Measurements from ENCODE around the gene SOCS1. TPM values are rescaled to one million over a fixed set of nuclear protein-coding genes. Genes with fewer than 3 reads are reported as not detected.

The SOCS1 gene
- total and polyA plus RNA-seq, 4 donors, result 13.8 to 39.7 (median 23.6) TPM

GRCh38 chr16:11270602-11271162 lies 14.7 kb upstream of the SOCS1 start:
- DNase-seq (no peak), ATAC-seq (ENCODE audit: insufficient read depth, low FRiP score) (no peak)
- Histone ChIP-seq H3K27ac (ENCODE audit: low read depth in 1 of 2, low read length in 1 of 2) (no peak overlapping the region), H3K4me1 (ENCODE audit: control insufficient read depth in 5 of 5, insufficient read depth in 5 of 5, low read length in 5 of 5) (peaks cover 0 to 15% (median 0%) of the 10 kb centered on the region in 5 donors), H3K4me3 (no peak overlapping the region), H3K9me3 (ENCODE audit: control insufficient read depth in 4 of 4, insufficient read depth in 3 of 4, low read length in 3 of 4) (no peaks in the 10 kb centered on the region), H3K27me3 (ENCODE audit: control insufficient read depth in 3 of 3, insufficient read depth in 3 of 3, low read length in 2 of 3) (no peaks in the 10 kb centered on the region), H3K36me3 (ENCODE audit: control insufficient read depth in 4 of 4, insufficient read depth in 4 of 4, low read length in 4 of 4) (no peaks in the 10 kb centered on the region), H3K9ac (ENCODE audit: insufficient read depth in 1 of 2, low read length in 2 of 2) (no peak overlapping the region)
- TF ChIP-seq CTCF (IDR thresholded peaks at IDR 0.05; ENCODE audit: control extremely low read depth, extremely low read depth), result no peak
- WGBS, 2 donors, result 95 to 96% methylated on average over 2 of the region's 2 CpGs

- Histone ChIP-seq H3K9ac (ENCODE audit: insufficient read depth in 1 of 2, low read length in 2 of 2) (no peak within 1 kb of the TSS), H3K4me3 (no peak within 1 kb of the TSS), H3K36me3 (ENCODE audit: control insufficient read depth in 4 of 4, insufficient read depth in 4 of 4, low read length in 4 of 4) (no peaks in the 10 kb centered on the region), H3K9me3 (ENCODE audit: control insufficient read depth in 4 of 4, insufficient read depth in 3 of 4, low read length in 3 of 4) (no peaks in the 10 kb centered on the region), H3K27me3 (ENCODE audit: control insufficient read depth in 3 of 3, insufficient read depth in 3 of 3, low read length in 2 of 3) (no peaks in the 10 kb centered on the region), H3K4me1 (ENCODE audit: control insufficient read depth in 5 of 5, insufficient read depth in 5 of 5, low read length in 5 of 5) (peaks cover 0 to 13% (median 0%) of the 10 kb centered on the region in 5 donors), H3K27ac (ENCODE audit: low read depth in 1 of 2, low read length in 1 of 2) (no peak within 1 kb of the TSS)
- ATAC-seq (ENCODE audit: insufficient read depth, low FRiP score) (no peak), DNase-seq (no peak)
- no peak for TF ChIP-seq CTCF (IDR thresholded peaks at IDR 0.05; ENCODE audit: control extremely low read depth, extremely low read depth)
- WGBS, 2 donors, result 90 to 97% methylated on average over 11 of the region's 11 CpGs
These were observed 12.9 kb upstream of the SOCS1 start, which contains the start of gene TNP2 for GRCh38 chr16:11268921-11269375. Gene TNP2 (minus strand): TSS chr16:11269325. CDS start chr16:11269262, 63 bp downstream.

- Histone ChIP-seq H3K4me1 (ENCODE audit: control insufficient read depth in 5 of 5, insufficient read depth in 5 of 5, low read length in 5 of 5) (peaks cover 0 to 7% (median 0%) of the 10 kb centered on the region in 5 donors), H3K4me3 (no peak overlapping the region), H3K27ac (ENCODE audit: low read depth in 1 of 2, low read length in 1 of 2) (no peak overlapping the region), H3K9me3 (ENCODE audit: control insufficient read depth in 4 of 4, insufficient read depth in 3 of 4, low read length in 3 of 4) (no peaks in the 10 kb centered on the region), H3K36me3 (ENCODE audit: control insufficient read depth in 4 of 4, insufficient read depth in 4 of 4, low read length in 4 of 4) (no peaks in the 10 kb centered on the region), H3K9ac (ENCODE audit: insufficient read depth in 1 of 2, low read length in 2 of 2) (no peak overlapping the region), H3K27me3 (ENCODE audit: control insufficient read depth in 3 of 3, insufficient read depth in 3 of 3, low read length in 2 of 3) (no peaks in the 10 kb centered on the region)
- DNase-seq (no peak), ATAC-seq (ENCODE audit: insufficient read depth, low FRiP score) (no peak)
- WGBS, 2 donors, result 82 to 87% methylated on average over 7 of the region's 7 CpGs
- TF ChIP-seq CTCF (IDR thresholded peaks at IDR 0.05; ENCODE audit: control extremely low read depth, extremely low read depth), result no peak
These were observed 9.1 kb upstream of the SOCS1 start for GRCh38 chr16:11265124-11265523.
